Prostate gland (tissue), 2 donors: ENCODE measurements around the gene ENTPD8.

Experiments
- CTCF ChIP-seq, 4 experiments: fragments of 200-600 bp in 2 of 4; fragments of 450-650 bp in 2 of 4; sonication (generic) in 2 of 4; IDR thresholded peaks; 1 replicate in 3 of 4; 2 replicates in 1 of 4; pipeline ENCODE4 v1.5.1; 2016 to 2019; ENCODE audit warnings: antibody characterized with exemption in 4 of 4, mild to moderate bottlenecking in 2 of 4, moderate library complexity in 2 of 4
- POLR2A ChIP-seq: fragments of 450-650 bp; IDR thresholded peaks from one replicate; pipeline ENCODE4 v1.6.1; 2016; ENCODE audit warnings: antibody characterized with exemption, mild to moderate bottlenecking
- POLR2AphosphoS5 ChIP-seq: sonication (generic); formaldehyde crosslinking; IDR thresholded peaks from one replicate; pipeline ENCODE4 v1.6.1; 2017; ENCODE audit warnings: antibody characterized with exemption

GRCh38 chr9:137388589-137389427 lies 52.3 kb downstream of the ENTPD8 start:
- TF ChIP-seq CTCF (IDR thresholded peaks at IDR 0.05), result no peak
- no peak for TF ChIP-seq POLR2AphosphoS5
- TF ChIP-seq POLR2A, result no peak
